Lower leg skin (tissue), 3 donors: ENCODE data around the gene NIPAL3.

ENCODE experiments used
- CTCF ChIP-seq, 3 donors: fragments of 450-650 bp; IDR thresholded peaks; one replicate each; pipeline ENCODE4 v1.5.1; 2016; ENCODE audit warnings: antibody characterized with exemption in 3 of 3, mild to moderate bottlenecking in 3 of 3, moderate library complexity in 2 of 3
- POLR2A ChIP-seq, 2 donors: fragments of 450-650 bp; IDR thresholded peaks; one replicate each; pipeline ENCODE4 v1.6.1; 2016 to 2017; ENCODE audit warnings: antibody characterized with exemption in 2 of 2, mild to moderate bottlenecking in 1 of 2, moderate library complexity in 1 of 2

GRCh38 chr1:24412408-24412807 lies 3.2 kb upstream of the NIPAL3 start:
- TF ChIP-seq CTCF (IDR thresholded peaks at IDR 0.05) (no peak), POLR2A (IDR thresholded peaks at IDR 0.05) (no peak)
